HEK293T (cell line): ENCODE data around the gene CCDC159.

ENCODE experiments used
- BHLHE40 ChIP-seq: fragments of 450-650 bp; IDR thresholded peaks from 2 replicates; pipeline ENCODE4 v1.6.1; 2016; ENCODE audit warnings: mild to moderate bottlenecking, moderate library complexity, borderline replicate concordance
- CTBP1 ChIP-seq: fragments of 450-650 bp; IDR thresholded peaks from 2 replicates; pipeline ENCODE4 v1.6.1; 2016; ENCODE audit warnings: borderline replicate concordance
- FOXK2 ChIP-seq: fragments of 450-650 bp; IDR thresholded peaks from 2 replicates; pipeline ENCODE4 v1.6.1; 2016; ENCODE audit warnings: mild to moderate bottlenecking
- FOXM1 ChIP-seq: fragments of 450-650 bp; IDR thresholded peaks from 2 replicates; pipeline ENCODE4 v1.6.1; 2017; ENCODE audit warnings: mild to moderate bottlenecking, borderline replicate concordance
- HDGF ChIP-seq: fragments of 450-650 bp; IDR thresholded peaks from 2 replicates; pipeline ENCODE4 v1.6.1; 2017; ENCODE audit warnings: antibody characterized with exemption, borderline replicate concordance
- L3MBTL2 ChIP-seq: fragments of 450-650 bp; conservative IDR thresholded peaks from 2 replicates; pipeline ENCODE4 v1.6.1; 2016; ENCODE audit warnings: mild to moderate bottlenecking
- NFRKB ChIP-seq: fragments of 450-650 bp; IDR thresholded peaks from 2 replicates; pipeline ENCODE4 v1.6.1; 2016; ENCODE audit warnings: mild to moderate bottlenecking, moderate library complexity
- SP1 ChIP-seq: fragments of 450-650 bp; IDR thresholded peaks from 2 replicates; pipeline ENCODE4 v1.6.1; 2017
- TARDBP ChIP-seq: fragments of 450-650 bp; IDR thresholded peaks from 2 replicates; pipeline ENCODE4 v1.6.1; 2016

DNA sequence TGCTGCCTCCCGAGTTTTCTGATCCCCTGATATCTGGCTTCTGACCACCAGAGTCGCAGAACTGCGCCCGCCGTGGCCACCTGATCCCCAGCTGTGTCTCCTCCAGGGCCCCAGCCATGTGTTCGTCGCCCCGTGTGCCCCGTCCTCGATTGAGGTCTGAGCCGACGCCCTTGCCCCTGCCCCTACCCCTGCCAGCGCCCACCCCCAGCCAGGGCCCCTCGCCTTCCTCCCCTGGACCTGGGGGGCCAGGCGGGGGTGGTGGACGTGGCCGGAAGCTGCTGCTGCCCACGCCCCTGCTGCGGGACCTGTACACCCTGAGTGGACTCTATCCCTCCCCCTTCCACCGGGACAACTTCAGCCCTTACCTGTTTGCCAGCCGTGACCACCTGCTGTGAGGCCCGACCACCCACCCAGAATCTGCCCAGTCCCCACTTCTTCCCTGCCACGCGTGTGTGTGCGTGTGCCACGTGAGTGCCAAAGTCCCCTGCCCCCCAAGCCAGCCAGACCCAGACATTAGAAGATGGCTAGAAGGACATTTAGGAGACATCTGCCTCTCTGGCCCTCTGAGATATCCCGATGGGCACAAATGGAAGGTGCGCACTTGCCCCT is 18.1 kb downstream of the CCDC159 start:
- no peak for TF ChIP-seq TARDBP
- no peak for TF ChIP-seq FOXK2
- TF ChIP-seq BHLHE40, result no peak
- TF ChIP-seq FOXM1, result no peak
- no peak for TF ChIP-seq SP1
- TF ChIP-seq HDGF, result no peak
- TF ChIP-seq L3MBTL2, result no peak
- TF ChIP-seq NFRKB, result no peak
- TF ChIP-seq CTBP1, result no peak
